HepG2 (cell line): ENCODE data around the gene RPS2. TPM values are rescaled to one million over a fixed set of nuclear protein-coding genes. Genes with fewer than 3 reads are reported as not detected.

ENCODE experiments used
- CENPT ChIP-seq: sonication (generic); formaldehyde crosslinking; IDR thresholded peaks from 2 replicates; pipeline ENCODE4 v1.8.0; 2022; ENCODE audit warnings: low read depth, mild to moderate bottlenecking, moderate library complexity, missing genetic modification reagents
- GABPA ChIP-seq, 2 experiments: IDR thresholded peaks; 2 replicates each; pipeline ENCODE4 v1.6.1; 2011 to 2016; ENCODE audit warnings: low read depth in 2 of 2, low read length in 1 of 2, missing biosample characterization in 1 of 2, missing genetic modification characterization in 1 of 2
- GFI1 ChIP-seq: sonication (generic); formaldehyde crosslinking; IDR thresholded peaks from 2 replicates; pipeline ENCODE4 v1.5.0; 2020; ENCODE audit warnings: missing genetic modification reagents, mild to moderate bottlenecking, borderline replicate concordance
- REST ChIP-seq, 2 experiments: IDR thresholded peaks; 2 replicates each; pipeline ENCODE4 v1.6.1; 2011 to 2012; ENCODE audit warnings: low read length in 2 of 2, borderline replicate concordance in 1 of 2, low read depth in 1 of 2, mild to moderate bottlenecking in 1 of 2, moderate library complexity in 1 of 2
- SAP130 ChIP-seq: IDR thresholded peaks from 2 replicates; pipeline ENCODE4 v1.6.1; 2016; ENCODE audit warnings: low read depth
- ZBED4 ChIP-seq: sonication (generic); formaldehyde crosslinking; IDR thresholded peaks from 2 replicates; pipeline ENCODE4 v1.4.0; 2020; ENCODE audit warnings: missing genetic modification reagents, borderline replicate concordance
- ZKSCAN5 ChIP-seq: sonication (generic); formaldehyde crosslinking; IDR thresholded peaks from 2 replicates; pipeline ENCODE4 v1.5.1; 2020; ENCODE audit warnings: mild to moderate bottlenecking, missing genetic modification reagents
- ZNF124 ChIP-seq: sonication (generic); formaldehyde crosslinking; IDR thresholded peaks from 2 replicates; pipeline ENCODE4 v1.4.0; 2020; ENCODE audit warnings: missing genetic modification reagents
- ZNF501 ChIP-seq: sonication (generic); formaldehyde crosslinking; IDR thresholded peaks from 2 replicates; pipeline ENCODE4 v1.5.1; 2020; ENCODE audit warnings: mild to moderate bottlenecking, moderate library complexity, missing genetic modification reagents
- ZNF816 ChIP-seq: sonication (generic); formaldehyde crosslinking; IDR thresholded peaks from 2 replicates; pipeline ENCODE4 v1.8.0; 2022; ENCODE audit warnings: missing genetic modification reagents, mild to moderate bottlenecking, borderline replicate concordance
- polyA plus RNA-seq, 8 experiments: library from polyadenylated mRNA; depleted of rRNA in 3 of 8; stranded (reverse) in 7 of 8; unstranded in 1 of 8; fragments of >200 nt; fragmentation: Illumina TruSeq in 4 of 8; extraction: Trizol in 4 of 8; gene quantifications; 2 replicates each; pipeline versions ENCODE4 v1.2.1 to v1.2.3, GENCODE V29; 2011 to 2016; ENCODE audit warnings: low read depth in 4 of 8, missing spikeins in 1 of 8, mixed read lengths in 1 of 8; ENCODE audit not compliant: insufficient read depth in 1 of 8
- total RNA-seq, 5 experiments: library from RNA; depleted of rRNA; stranded (reverse); fragments of >200 nt; fragmentation: Illumina TruSeq; extraction: Trizol; gene quantifications; 2 replicates each; pipeline ENCODE4 v1.2.3, GENCODE V29; 2016; ENCODE audit warnings: low read depth in 1 of 5
- TF ChIP-seq, protein P1 (sequence below): sonication (generic); formaldehyde crosslinking; IDR thresholded peaks from 2 replicates; pipeline ENCODE4 v1.4.0; 2020; ENCODE audit warnings: mild to moderate bottlenecking, missing genetic modification reagents
- TF ChIP-seq, protein P2 (sequence below): sonication (generic); formaldehyde crosslinking; IDR thresholded peaks from 2 replicates; pipeline ENCODE4 v1.4.0; 2020; ENCODE audit warnings: low read depth, missing genetic modification reagents
- TF ChIP-seq, protein P3 (sequence below): sonication (generic); formaldehyde crosslinking; IDR thresholded peaks from 2 replicates; pipeline ENCODE4 v1.4.0; 2020; ENCODE audit warnings: mild to moderate bottlenecking, missing genetic modification reagents
- TF ChIP-seq, protein P4 (sequence below): sonication (generic); formaldehyde crosslinking; IDR thresholded peaks from 2 replicates; pipeline ENCODE4 v1.5.0; 2020; ENCODE audit warnings: missing genetic modification reagents, mild to moderate bottlenecking, borderline replicate concordance

RPS2 gene
- total and polyA plus RNA-seq, 2 of the 13 experiments (the other 11 are each of a cell fraction or from before 2014, with no cell fraction given): 1,908 to 4,514 TPM

DNA sequence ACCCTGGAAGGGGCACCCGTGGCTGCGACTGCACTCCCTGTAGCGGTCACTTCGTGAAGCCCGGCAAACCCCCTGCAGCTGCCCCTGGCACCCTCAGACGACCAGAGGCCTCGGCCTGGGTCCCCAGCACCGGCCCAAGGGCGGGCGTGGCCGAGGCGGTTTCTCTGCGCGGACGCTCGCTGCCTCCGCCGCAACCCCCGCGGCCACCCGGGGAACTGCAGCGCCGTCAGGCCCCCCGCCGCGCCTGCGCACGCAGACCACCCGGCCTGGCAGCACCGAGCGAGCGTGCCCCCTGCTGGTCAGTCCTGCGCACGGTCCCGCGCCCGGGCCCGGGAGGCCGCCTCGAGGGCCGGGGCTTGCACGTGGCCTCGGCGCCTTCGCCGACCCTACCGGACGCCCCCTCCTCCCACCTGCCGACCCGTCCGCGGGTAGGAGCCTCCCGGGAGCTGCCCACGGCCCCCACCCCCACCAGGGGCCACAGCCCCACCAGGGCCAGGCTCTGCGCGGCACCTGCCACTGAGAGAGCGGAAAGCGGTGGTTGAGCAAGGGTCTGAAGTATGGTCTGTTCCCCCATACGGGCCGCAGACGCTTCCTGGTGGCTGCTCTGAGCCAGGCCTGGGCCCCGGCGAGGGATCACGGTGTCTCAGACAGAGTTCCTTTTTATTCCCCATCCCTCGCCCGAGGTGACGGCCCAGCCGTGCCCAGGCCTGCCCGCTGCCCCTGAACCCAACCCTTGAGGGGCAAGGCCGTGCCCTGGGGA is 34.9 kb downstream of the RPS2 start (continued):
- TF ChIP-seq REST (IDR thresholded peaks at IDR 0.05; ENCODE audit: borderline replicate concordance in 1 of 2, low read depth in 1 of 2, low read length in 2 of 2) (no peak), GABPA (IDR thresholded peaks at IDR 0.05; ENCODE audit: low read depth, low read length) (no peak), GABPA (CRISPR knock-in tag; IDR thresholded peaks at IDR 0.05; ENCODE audit: low read depth) (no peak), ZNF816 (CRISPR knock-in tag) (peak; percentile 63; the same call in 1 of the 2 replicates), ZBED4 (CRISPR knock-in tag) (peak; percentile 44; the same call in 1 of the 2 replicates), ZNF501 (no peak), ZKSCAN5 (CRISPR knock-in tag) (no peak), SAP130 (peak; percentile 52; the same call in 1 of the 2 replicates), GFI1 (CRISPR knock-in tag) (no peak), ZNF124 (no peak), CENPT (CRISPR knock-in tag) (0 out of 2 replicates have a peak, but pooled peaks have one; percentile 64)
- TF ChIP-seq, protein P1, sequence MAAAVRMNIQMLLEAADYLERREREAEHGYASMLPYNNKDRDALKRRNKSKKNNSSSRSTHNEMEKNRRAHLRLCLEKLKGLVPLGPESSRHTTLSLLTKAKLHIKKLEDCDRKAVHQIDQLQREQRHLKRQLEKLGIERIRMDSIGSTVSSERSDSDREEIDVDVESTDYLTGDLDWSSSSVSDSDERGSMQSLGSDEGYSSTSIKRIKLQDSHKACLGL: peak; percentile 82; the same call in 1 of the 2 replicates
- TF ChIP-seq, protein P2, sequence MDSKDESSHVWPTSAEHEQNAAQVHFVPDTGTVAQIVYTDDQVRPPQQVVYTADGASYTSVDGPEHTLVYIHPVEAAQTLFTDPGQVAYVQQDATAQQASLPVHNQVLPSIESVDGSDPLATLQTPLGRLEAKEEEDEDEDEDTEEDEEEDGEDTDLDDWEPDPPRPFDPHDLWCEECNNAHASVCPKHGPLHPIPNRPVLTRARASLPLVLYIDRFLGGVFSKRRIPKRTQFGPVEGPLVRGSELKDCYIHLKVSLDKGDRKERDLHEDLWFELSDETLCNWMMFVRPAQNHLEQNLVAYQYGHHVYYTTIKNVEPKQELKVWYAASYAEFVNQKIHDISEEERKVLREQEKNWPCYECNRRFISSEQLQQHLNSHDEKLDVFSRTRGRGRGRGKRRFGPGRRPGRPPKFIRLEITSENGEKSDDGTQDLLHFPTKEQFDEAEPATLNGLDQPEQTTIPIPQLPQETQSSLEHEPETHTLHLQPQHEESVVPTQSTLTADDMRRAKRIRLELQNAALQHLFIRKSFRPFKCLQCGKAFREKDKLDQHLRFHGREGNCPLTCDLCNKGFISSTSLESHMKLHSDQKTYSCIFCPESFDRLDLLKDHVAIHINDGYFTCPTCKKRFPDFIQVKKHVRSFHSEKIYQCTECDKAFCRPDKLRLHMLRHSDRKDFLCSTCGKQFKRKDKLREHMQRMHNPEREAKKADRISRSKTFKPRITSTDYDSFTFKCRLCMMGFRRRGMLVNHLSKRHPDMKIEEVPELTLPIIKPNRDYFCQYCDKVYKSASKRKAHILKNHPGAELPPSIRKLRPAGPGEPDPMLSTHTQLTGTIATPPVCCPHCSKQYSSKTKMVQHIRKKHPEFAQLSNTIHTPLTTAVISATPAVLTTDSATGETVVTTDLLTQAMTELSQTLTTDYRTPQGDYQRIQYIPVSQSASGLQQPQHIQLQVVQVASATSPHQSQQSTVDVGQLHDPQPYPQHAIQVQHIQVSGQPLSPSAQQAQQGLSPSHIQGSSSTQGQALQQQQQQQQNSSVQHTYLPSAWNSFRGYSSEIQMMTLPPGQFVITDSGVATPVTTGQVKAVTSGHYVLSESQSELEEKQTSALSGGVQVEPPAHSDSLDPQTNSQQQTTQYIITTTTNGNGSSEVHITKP (CRISPR knock-in tag): no peak
- TF ChIP-seq, protein P3, sequence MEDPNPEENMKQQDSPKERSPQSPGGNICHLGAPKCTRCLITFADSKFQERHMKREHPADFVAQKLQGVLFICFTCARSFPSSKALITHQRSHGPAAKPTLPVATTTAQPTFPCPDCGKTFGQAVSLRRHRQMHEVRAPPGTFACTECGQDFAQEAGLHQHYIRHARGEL (CRISPR knock-in tag): no peak
- TF ChIP-seq, protein P4, sequence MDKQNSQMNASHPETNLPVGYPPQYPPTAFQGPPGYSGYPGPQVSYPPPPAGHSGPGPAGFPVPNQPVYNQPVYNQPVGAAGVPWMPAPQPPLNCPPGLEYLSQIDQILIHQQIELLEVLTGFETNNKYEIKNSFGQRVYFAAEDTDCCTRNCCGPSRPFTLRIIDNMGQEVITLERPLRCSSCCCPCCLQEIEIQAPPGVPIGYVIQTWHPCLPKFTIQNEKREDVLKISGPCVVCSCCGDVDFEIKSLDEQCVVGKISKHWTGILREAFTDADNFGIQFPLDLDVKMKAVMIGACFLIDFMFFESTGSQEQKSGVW (CRISPR knock-in tag): no peak
